A172 (cell line): ENCODE results near the gene MCF2L2. TPM values are rescaled to one million over a fixed set of nuclear protein-coding genes. Genes with fewer than 3 reads are reported as not detected.
"Not testable (repeated sequence)": the region's sequence is repeated elsewhere in the genome, so short reads cannot be mapped to it uniquely, and the experiment has no call there.

Experiments used
- DNase-seq: peaks from one replicate; pipeline ENCODE4 v3.0.0-alpha.2; 2015; ENCODE audit warnings: low spot score
- total RNA-seq: library from RNA; depleted of rRNA; stranded (reverse); fragments of >200 nt; shearing (Covaris generic); gene quantifications from 2 replicates; pipeline ENCODE4 v1.2.3, GENCODE V29; 2014

The MCF2L2 gene
- total RNA-seq, 1 experiment from 2014 or later = 0.22 TPM

DNA sequence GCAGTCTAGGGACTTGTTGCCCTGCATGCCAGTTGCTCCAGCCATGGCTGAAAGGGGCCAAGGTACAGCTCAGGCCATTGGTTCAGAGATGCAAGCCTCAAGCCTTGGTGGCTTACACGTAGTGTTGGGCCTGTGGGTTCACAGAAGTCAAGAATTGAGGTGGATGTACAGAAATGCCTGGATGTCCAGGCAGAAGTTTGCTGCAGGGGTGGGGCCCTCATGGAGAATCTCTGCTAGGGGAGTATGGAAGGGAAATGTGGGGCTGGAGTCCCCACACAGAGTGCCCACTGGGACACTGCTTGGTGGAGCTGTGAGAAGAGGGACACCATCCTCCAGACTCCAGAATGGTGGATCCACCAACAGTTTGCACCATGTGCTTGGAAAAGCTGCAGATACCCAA, 186.0 kb downstream of the MCF2L2 start:
- DNase-seq = no peak

DNA sequence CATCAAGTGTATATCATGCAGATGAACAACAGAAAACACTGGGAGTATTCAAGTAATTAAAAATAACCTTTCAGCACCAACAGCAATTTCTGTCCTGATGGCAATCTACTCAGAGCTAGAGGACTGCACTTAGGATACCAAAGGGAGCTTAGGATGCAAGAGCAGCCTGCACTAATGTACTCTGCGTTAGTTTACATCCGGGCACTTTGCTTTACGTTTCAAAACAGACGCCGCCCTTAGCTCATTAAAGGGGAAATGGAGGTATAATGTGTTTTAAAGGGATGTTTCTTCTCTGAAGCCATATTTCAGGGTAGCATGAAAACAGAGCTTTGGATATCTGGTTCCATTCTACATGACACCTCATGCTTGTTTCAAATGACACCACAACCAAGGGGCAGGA, 189.4 kb downstream of the MCF2L2 start:
- DNase-seq = no peak

DNA sequence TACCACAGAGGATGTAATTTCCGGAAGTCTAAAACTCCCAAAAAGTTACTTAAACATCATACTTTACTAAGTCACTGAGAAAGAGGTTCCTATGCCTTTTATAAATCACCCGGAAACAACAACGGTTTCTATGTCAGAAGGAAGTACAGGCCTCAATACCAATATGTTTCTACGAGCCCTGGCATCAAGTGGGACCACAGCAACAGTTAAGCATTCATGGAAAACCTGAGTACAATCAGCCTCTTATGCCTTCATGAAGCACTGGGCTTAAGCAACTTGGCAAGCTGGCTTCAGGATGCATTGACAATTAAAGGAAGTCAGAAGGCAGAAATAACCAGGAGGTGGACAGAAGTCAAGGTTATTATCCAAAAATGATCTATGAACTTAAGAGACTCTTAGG, 194.5 kb downstream of the MCF2L2 start:
- DNase-seq = no peak

DNA sequence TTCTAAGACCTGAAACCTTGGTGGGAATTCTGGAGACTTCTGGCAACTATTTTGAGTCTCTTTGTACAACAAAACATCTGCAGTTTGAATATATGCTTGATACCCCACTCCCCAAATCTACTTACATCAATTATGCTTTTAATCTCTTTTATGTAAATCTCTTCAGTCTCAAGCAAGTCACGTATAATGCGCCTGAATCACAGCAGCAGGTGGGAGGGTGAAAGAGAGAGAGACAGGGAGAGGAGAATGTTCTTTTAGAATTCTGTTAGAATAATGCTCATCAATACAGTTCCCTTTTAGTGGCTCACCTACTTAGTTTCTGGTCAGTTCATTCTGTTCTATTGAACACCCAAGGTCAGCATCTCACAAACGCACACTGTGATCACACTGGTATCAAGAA, 197.6 kb downstream of the MCF2L2 start:
- no peak for DNase-seq

DNA sequence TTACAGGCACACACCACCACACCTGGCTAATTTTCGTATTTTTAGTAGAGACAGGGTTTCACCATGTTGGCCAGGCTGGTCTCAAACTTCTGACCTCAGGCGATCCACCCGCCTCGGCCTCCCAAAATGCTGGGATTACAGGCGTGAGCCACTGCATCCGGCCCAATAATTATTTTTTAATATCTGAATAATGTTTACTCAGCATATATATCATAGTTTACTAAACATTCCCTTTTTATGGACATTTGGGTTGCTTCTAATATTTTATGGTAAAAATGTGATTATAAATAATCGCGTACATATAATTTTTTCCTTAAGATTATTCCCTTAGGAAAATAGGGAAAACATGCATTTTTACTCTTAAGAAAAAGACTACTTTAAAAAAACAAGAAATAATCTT, 198.2 kb downstream of the MCF2L2 start:
- not testable (repeated sequence) for DNase-seq

DNA sequence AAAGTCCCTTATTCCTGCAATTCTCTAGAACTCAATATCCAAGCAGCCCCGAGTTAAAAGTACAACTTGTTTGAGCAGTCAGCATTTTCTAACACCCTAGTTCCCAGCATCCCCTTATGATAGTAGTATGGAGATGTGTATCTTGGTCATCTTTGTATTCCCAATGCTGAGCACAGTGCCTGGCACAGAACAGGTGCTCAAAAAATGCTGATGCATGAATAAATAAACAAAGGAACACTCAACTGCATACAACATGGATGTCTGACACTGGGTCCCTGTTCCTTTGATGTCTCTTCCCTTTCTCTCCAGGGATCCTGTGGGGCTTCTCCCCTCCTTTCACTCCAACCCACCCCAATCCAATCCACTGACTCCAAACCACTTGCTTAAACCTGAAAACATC, 199.2 kb downstream of the MCF2L2 start:
- no peak for DNase-seq

DNA sequence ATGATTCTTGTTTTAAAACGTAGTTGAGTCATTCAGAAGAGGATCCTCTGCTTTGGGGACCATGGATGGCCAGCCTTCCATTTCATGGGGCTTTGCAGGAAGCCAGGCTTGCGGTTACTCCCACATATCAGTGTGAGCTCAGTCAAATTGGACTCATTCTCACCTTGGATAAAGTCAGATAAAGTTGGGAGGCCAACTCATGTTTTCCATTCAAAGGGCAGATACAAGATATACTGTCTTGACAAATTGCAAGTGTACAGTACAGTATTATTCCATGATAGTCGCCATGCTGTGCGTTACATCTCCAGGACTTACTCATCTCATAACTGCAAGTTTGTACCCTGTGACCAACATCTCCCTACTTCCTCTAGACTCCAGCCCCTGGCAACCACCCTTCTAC, 200.8 kb downstream of the MCF2L2 start:
- DNase-seq = no peak

DNA sequence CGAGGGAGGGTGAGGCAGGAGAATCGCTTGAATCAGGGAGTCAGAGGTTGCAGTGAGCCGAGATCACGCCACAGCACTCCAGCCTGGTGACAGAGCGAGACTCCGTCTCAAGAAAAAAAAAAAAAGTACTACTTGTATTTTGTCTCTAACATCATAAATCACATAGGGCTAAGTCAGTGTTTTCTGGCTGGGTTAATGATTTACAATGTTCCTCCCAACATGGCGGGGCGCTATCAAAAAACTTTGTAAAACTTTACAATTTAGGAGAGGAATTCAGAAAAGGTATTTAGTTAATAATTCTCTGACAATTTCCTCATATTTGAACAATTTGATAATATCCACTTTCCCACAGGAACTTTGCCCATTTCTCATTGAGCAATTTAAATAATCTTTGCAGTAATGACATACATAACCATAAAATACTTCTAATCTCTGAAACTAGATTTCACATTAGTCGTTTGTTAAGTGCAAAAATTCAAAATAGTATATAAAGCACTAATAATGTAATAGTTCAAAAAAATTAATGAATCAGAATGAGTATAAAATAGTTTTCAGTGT, 202.0 kb downstream of the MCF2L2 start:
- DNase-seq = no peak

DNA sequence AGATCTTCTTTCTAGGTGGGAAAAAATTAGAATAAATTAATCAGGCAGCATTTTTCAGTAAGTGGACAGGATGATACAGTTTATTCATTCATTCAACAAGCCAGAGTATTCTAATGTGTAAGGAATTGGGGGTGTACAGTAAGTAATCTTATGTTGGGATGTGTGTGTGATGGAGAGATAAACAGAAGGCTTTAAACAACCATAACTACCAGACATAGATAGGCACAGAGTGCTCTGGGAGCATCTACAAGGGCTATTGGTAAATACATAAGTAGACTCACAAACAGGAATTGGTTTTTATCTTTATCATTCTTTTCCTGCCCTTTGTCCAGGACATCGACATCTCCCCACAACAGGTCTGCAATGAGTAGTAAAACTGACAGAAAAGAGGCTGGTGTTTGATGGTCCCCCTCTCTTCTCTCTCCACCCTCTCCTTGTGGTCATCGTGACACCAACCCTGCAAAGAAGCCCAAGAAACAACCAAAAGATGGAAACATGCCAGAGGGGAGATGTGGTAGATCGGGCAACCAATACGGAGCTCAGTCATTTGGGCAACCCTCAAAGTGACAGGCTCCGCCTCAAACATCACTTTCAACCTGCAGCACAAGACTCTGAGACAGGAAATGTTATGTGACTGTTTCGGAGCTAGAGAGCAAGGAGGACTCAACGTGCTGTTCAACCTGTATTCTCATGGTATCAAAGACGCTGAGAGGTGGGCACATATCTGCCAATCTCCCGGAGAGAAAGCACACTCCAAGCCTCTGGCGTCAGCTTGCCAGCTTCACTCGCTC, 204.0 kb downstream of the MCF2L2 start:
- no peak for DNase-seq

DNA sequence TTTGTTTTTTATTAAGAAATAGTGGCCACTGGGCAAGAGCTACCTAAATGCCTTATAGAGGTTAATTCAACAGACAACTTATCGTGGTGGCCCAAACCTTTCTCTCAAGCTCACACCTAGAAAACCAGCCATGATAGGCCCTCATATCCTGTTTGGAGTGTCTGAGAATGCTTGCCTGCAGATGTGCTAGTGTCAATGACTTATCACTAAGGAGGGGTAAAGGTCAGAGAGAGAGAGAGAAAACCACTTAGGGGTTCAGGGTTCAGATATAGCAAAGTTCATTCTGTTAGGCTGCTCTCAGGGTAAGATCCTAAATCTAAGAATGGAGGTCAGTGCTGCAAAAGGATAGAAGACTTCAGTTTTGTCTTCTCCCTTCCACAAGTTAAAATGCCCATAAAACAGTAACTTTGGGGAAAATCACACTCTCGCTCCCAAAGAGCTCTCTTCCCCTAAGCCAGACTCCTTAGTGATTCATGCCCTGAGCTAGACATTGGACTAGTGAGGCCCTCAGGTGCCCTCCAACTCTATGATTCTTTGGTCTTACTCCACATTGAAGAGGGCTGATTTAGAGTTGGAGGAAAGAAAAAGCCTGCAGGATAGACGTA, 205.7 kb downstream of the MCF2L2 start:
- no peak for DNase-seq

DNA sequence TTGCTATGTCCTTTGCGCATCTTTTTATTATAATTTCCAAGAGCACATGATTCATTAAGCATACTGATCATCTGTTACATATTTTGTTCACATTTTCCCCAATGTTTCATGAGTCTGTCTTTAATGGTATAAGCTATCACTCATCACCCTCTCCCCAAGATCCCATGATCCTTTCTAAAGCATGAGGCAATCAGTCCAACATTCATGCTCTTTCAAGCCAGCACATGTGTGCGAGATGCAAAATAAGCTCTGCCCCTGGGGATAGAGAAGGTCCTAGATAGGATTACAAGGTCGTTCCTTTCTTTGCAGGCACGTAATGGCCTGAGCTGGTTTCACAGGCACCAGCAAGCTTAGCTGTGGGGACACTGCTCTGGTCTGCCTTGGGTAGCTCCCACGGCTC, 207.6 kb downstream of the MCF2L2 start:
- no peak for DNase-seq

DNA sequence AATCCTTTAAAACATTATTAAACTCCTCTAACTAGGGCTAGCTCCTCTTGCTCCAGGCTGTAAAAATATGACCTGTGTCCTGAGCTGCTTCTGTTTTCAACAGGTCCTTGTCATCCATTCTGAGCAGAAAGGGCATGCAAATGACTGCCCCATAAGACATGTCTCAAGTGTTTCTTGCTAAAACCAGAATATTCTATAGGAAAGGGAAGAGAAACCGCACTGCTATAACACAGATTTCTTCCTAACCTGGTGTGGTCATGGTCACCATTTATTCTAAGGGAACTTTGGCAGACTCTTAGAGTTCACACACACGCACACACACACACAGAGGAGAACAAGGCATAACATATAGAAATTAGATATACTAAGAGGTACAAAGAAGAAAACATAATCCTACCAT, 209.6 kb downstream of the MCF2L2 start:
- no peak for DNase-seq

DNA sequence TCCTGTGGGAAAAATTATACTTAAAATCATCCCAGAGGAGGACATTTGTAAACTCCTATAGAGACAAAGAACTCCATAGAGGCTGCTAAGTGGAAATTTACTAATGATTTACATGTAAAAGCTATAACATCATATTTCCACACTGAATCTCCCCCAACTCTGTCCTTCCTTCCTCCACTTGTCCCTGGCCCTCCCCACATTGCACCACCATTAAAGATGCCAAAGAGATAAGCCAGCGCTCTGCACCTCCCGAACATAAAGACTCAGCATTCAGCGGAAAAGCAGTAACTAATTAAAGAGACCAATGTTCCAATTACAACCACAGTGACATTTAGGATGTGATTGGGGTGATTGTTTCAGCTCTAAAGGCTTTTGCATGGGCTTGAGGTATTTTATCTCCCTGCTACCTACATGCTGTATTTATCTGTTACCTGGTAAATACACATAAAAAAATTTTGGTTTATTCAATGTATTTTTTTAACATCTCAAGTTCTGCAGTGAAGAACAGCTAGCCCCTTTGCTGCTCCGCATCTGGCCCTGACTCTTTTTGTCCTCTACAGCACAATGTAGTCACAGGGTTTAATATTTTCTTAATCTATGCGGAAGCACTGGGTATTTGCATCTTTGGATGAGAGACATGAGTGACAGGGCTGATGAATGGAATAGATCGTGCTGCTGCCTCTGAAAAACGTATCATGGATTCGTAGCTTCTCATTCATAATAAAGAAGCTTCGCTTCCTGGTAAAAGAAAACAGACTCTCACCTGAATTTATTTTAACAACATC, 210.7 kb downstream of the MCF2L2 start:
- DNase-seq = no peak

DNA sequence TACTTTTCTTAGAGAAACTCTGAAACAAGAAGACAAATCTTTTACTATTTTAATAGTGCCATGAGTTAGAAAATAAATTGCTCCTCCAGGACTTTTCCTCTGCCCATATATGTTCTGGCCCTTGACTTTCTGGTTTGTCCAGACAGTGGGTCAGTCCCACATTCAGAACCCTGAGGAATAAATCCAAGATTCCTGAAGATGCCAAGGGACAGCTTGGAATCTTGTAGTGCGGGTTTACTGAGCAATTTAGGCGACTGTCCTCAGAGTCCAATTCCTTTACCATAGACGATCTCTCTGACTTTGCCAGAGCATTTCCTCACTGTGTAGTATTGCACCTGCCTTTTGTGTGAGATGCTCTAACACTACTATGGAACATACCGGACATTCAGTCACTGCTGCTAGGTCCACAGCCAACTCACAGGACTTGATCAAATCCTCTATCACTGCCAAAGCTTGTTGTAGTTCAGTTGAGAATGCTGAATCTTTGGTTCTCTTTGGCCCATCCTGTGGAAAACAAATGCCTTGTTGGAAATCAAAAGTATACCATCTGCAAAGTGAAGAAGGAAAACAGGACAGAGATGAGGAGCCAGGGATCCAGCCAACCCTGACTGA, 212.7 kb downstream of the MCF2L2 start:
- no peak for DNase-seq

DNA sequence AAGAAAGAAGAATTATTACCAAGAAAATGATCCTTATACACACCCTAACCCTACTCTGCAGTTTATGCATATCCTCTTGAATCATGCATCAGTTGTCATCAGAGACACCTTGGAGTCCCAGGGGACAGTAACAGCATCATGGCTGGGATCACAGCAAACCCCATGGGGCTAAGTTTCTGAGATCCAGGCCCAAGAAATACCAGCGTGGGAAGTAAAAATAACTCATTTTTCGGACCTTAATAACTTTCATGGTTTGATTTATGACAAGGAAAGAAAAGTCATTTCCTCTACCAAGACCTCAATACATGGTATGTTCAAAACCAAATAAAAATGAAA, 214.2 kb downstream of the MCF2L2 start:
- DNase-seq = no peak

DNA sequence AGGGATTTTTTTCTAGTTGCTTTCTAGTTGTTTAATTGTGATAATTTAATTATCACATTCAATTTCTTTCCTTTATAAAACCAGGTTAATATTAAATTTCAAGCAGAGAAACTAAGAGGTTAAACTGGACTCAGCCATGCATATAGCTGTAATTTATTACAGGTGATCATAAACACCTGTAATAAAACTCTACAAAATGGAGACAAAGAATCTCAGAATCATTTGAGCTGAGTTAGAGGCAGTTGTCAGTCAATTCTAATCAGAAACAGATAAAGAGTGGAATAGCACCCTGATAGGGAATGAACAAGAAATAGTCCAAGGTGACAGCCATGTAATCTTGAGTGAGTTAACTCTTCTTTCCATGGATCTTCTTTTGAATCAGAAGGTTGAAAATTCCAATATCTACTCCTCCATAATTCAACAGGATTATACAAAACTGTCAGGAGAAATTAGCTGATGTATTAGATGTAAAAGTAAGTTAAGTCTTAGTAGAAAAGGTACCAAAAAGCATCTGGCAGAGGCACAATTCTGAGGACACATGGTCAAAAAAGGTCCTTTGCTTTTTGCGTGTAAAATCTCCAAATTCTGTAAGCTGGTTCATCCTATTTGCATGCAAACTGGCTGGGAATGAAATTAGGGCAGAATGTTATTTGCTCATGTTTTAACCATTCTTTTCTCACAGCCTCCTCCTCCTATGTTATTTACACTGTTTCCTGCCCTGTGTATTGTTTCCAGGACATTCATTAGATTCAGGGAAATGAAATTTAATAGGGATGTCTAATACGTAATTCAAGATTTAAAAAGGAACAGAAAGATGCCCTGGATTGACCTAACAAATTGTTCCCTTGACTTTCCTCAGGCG, 214.8 kb downstream of the MCF2L2 start:
- no peak for DNase-seq

DNA sequence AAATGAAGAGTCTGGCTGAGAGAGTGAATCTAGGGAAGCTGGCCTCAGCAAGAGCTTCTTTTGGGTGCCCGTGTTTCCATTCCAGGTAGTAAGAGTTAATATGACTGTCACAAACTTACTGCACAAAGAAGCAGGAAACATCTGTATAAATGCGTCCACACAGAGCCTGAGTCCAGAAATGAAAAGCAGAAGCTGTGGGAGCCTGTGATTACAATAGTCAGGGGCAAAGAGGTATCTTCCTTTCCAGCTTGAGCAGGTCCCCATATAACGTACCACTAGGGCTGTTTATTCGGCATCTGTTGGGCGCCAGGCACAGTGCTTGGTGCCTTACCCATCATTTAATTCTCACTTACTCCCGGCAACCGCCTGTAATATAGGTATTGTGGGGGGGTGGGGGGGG, 215.9 kb downstream of the MCF2L2 start:
- no peak for DNase-seq

DNA sequence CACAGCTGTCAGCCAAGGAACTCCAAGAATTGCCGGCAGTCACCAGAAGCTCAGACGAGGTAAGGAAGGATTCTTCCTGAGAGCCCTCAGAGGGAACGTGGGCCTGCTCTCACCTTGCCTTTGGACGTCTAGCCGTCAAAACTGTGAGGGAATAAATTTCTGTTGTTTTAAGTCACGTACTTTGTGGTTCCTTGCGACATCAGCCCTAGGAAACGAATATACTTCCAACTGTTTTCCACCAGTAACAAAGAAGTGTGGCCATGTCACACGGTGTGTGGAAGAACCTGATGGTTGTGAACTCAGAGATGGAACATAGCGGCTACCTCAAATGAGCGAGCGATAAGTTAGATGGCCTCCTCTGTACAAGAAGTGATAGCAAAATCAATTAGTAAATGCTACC, 216.3 kb downstream of the MCF2L2 start:
- DNase-seq = no peak

DNA sequence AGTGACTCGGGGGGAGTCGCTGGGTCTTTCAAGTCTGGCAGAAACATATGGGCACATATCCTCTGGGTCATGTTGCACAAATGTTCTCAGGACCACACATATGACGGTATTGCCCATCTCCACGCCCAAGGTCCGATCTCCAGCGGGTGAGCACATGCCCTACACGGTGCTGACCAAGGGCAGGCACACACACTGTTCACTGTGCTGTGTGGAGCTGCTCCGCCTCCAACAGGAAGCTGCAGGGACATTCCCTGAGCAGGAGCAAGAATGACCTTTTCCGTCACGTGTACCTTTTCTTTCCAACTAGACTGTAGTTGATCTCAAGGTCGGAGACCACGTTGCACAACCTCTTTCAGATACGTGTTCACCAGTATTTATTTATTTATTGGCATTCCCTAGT, 217.1 kb downstream of the MCF2L2 start:
- no peak for DNase-seq

DNA sequence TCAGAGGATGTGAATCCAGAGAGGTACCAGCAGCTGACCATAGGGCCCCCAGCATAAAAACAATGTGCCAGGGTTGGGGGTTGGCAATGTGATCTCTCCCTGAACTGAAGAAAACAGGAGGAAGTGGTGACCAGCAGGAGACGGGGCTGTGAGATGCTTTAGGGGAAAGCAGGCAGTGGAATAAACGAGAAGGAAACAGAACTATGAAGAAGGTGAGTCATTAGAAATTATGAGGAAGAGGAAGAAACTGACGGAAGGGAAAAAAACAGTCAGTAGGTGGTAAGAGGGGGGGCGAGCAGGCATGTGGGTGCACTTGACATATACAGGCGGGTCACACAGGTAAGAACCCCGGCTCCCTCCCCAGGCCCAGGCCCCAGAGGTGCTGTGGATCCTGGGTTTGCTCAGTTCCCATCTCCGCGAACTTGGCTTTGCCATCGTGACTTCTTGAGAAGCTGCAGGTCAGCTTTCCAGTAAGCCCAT, 217.5 kb downstream of the MCF2L2 start:
- peak; percentile 10 for DNase-seq

DNA sequence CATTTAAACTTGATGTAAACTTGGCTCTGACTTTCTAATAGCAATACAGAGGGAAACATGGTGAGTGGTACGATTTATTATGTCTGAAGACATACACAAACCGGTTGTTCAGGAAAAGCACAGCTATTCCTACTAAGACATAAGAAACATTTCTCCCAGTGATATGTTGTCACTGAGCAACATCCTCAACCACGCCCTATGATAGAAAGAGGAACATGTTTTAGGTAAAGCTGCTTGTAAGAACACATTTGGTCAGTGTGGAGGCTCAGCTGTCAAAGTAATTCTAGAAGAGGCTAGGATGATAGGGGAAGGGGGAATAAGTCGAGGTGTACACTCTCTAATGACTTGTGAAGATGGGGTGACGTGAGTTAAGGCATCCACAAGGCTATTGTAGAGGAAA, 218.1 kb downstream of the MCF2L2 start:
- DNase-seq = no peak
